GM13976 (cell line): ENCODE data around the gene REEP2.

Experiments used
- DNase-seq: peaks from one replicate; pipeline ENCODE4 v3.0.0; 2012; ENCODE audit warnings: low spot score
- CTCF ChIP-seq: IDR thresholded peaks from 2 replicates; pipeline ENCODE4 v1.5.1; 2012; ENCODE audit warnings: borderline replicate concordance, mild to moderate bottlenecking; ENCODE audit not compliant: insufficient read depth; ENCODE audit errors: extremely low read depth, missing control alignments, control extremely low read depth
- in situ Hi-C: fragments of 300-500 bp; cut with MboI; formaldehyde crosslinking; loops from one replicate; pipeline ENCODE4 v1.12.0; 2022; ENCODE audit warnings: low sequenced_read_pairs, mixed read lengths, inconsistent platforms; ENCODE audit not compliant: unreplicated experiment

REEP2 gene

GRCh38 chr5:138440159-138441073, 1.6 kb downstream of the REEP2 start:
- no peak for DNase-seq
- in situ Hi-C loops, result no loop called here
- TF ChIP-seq CTCF, result no peak

GRCh38 chr5:138441221-138441620, 2.4 kb downstream of the REEP2 start:
- in situ Hi-C loops, result no loop called here
- no peak for DNase-seq
- no peak for TF ChIP-seq CTCF

DNA sequence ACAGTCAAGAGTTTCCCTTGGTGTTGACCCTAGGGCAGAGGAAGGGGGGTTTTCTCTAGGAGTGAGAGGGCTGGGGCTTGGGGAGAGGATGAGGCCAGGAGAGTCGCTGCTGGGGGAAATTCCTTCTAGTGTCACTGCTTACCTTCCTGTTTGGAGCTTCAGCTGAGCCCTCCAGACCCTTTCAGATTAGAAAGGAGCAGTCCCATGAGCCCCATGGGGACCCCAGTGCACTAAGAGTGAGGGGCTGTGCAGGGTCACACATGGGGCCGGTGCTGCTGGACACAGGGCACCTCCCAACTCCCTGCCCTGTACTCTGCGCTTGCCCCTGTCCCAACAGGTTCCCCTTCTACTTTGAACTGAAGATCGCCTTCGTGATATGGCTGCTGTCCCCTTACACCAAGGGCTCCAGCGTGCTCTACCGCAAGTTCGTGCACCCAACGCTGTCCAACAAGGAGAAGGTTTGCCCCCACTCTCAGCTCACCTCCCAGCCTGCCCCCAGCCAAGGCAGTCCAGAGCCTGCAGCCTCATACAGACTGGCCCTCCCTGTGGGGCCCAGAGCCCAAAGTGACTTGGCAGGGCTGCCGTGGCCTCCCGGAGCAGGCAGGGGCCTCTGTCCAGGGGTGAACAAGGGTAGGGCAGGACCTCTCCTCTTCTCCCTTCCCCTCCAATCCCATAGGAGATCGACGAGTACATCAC, 5.4 kb downstream of the REEP2 start:
- no peak for TF ChIP-seq CTCF
- in situ Hi-C loops, result no loop called here
- no peak for DNase-seq

DNA sequence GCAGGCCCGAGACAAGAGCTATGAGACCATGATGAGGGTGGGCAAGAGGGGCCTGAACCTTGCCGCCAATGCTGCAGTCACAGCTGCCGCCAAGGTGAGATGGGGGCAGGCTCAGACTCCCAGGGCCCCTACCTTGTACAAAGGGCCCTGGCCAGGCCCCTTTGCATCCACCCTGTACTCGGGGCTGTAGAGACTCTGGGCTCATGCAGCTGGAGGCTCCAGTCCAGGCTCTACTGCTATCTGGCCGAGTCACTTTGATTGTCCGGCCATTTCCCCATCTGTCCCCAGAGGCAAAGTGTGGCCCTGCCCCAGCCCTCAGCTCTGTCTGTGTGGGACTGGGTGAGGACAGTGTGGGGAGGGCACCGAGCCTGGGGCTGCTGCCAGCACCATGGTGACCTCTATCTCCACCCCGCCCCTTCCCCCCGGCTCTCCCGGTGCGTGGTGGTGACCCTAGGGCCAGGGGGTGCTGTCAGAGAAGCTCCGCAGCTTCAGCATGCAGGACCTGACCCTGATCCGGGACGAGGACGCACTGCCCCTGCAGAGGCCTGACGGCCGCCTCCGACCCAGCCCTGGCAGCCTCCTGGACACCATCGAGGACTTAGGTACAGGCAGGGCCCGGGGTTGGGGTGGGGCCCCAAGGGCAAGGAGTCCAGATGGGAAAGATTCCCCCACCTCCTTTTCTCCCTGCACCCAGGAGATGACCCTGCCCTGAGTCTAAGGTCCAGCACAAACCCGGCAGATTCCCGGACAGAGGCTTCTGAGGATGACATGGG, 6.1 kb downstream of the REEP2 start:
- in situ Hi-C loops, result no loop called here
- DNase-seq, result no peak
- TF ChIP-seq CTCF, result no peak

DNA sequence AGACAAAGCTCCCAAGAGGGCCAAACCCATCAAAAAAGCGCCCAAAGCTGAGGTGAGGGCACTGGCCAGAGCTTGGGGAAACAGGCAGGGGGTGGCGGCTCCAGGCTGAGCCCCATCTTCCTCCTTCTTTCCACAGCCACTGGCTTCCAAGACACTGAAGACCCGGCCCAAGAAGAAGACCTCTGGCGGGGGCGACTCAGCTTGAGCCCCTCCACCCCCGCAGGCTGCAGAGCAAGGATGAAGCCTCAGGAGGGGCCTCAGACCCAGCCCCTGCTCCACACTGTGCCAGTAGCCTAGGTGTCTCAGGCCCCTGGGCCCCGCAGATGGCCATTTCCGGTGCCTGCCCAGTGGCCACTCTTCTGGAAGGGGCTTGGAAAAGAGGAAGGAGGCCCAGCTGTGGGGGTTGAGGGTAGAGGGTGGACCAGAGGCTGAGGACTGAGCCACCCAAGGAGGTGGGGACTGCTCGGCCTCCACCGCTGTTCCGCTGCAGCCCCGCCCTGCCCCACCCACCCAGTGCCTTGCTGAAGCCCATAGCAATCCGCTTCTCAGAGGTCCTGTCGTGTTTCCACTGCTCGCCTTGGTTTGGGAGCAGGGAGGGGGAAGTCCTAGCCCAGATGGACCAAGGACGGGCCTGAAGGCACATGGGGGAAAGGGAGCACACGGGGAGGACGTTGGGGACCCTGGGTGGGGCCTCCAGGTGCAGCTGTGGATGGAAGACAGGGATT, 6.9 kb downstream of the REEP2 start:
- no peak for DNase-seq
- in situ Hi-C loops, result no loop called here
- no peak for TF ChIP-seq CTCF

GRCh38 chr5:138448070-138448469, 9.2 kb downstream of the REEP2 start:
- no peak for TF ChIP-seq CTCF
- no peak for DNase-seq
- in situ Hi-C loops, result no loop called here
